ENCODE data around the gene PTGIR. TPM values are rescaled to one million over a fixed set of nuclear protein-coding genes. Genes with fewer than 3 reads are reported as not detected.

Gene PTGIR
- total and polyA plus RNA-seq, 10 of the 15 experiments (the other 5 are each of a cell fraction or from before 2014, with no cell fraction given), result 0.34 to 29.1 (median 9.9) TPM

DNA sequence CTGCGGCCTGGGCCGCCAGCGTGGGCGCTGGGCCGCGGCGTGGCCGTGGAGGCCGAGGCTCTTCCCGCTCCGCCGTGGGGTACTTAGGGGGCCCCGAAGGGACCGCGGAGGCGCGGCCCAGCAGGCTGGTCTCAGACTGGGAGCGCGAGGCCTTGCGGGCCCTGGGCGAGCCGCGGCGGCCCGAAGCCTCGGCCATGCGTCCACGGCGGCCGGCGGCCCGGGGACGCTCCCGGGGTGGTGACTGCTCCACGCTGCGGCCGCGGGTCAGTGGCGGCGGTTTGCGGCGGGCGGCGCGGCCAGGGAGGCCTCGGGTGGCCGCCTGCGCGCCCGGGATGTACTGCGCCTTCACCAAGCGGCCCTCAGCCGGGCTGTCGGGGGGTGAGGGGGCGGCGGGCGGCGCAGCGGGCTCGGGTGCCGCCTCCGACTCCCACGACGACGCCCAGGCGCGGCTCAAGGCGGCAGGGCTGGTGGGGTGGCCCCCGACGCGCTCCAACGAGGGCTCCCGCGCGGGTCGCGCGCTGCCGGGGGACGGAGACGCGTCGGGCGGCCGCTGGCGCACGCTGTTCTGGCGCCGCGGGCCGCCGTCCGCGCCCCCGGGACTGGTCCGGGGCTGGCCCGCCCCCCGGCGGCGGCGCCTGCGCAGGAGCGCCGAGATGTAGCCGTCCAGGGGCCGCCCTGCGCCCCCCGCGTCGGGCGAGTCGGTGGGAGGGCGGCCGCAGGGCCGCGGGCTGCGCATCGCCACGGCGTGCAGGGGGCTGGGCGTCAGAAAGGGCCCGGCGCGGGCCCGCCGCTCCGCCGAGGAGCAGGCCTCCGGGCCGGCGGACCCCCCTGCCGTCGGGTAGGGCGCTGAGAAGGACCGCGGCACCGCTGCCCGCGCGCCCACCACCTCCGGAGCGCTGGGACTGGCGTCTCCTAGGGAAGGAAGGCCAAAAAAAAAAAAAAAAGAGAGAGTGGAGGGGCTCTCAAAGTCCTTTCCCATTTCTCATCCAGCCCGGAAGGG lies 24.4 kb upstream of the PTGIR start:
- intact Hi-C loops (cut with micrococcal nuclease; ENCODE audit: unreplicated experiment) (no loop called here), in situ Hi-C loops (cut with MboI) (no loop called here)
- FAIRE-seq (no peak), ATAC-seq (no peak), DNase-seq (ENCODE audit: low read depth, low spot score) (no peak)
- WGBS (ENCODE audit: insufficient coverage, insufficient replicate concordance, low lambda C conversion rate, missing lambda C conversion rate), result 86% methylated on average over 68 of the region's 144 CpGs
- CTCF ChIA-PET, result interaction anchor here (1.0 to 1.9 kb wide), 4 partner anchors 12 to 37 kb away, joined by 3 to 14 read pairs (median 4); partner anchors contain the start of gene DACT3
- peaks cover 5% of the 10 kb centered on the region; the same call in 1 of the 2 replicates for H3K4me1 ChIP-seq (ENCODE audit: control insufficient read depth, insufficient read depth, low read length)
- H3K4me3 ChIP-seq, result no peak overlapping the region
- H3K36me3 ChIP-seq (ENCODE audit: control insufficient read depth in 2 of 2, insufficient read depth in 2 of 2, low read length in 1 of 2), result no peaks in the 10 kb centered on the region
- RAD21 ChIA-PET (ENCODE audit: unreplicated experiment), result interaction anchor here (4.5 kb wide), 1 partner anchor 12 kb away, joined by 22 read pairs; the partner anchor contains the start of gene DACT3
- H4K20me1 ChIP-seq (ENCODE audit: control insufficient read depth, insufficient read depth), result no peaks in the 10 kb centered on the region
- no peaks in the 10 kb centered on the region for H3K79me2 ChIP-seq (ENCODE audit: control insufficient read depth, insufficient read depth, low read length)
- SMC1A ChIA-PET (ENCODE audit: uncharacterized antibody, unreplicated experiment), result no interaction called here
- no peaks in the 10 kb centered on the region; the same call in 2 of the 3 replicates for H3K9me3 ChIP-seq (replicated peaks; ENCODE audit: control insufficient read depth, insufficient read depth, low read length)
- H3K4me2 ChIP-seq (ENCODE audit: control insufficient read depth, insufficient read depth), result 0 out of 2 replicates have a peak overlapping the region, but pooled peaks have one; percentile 17
- no peaks in the 10 kb centered on the region; a peak in 2 of 4 replicates for H3K27me3 ChIP-seq (replicated peaks in 1 of 2; ENCODE audit: control insufficient read depth in 2 of 2, insufficient read depth in 2 of 2, low read length in 1 of 2)
- H3K9ac ChIP-seq (ENCODE audit: control insufficient read depth, insufficient read depth, low read length), result no peak overlapping the region
- no TSS peak for BruUV-seq (replicated peaks)
- POLR2A ChIA-PET, result no interaction called here
- H2AFZ ChIP-seq (ENCODE audit: control insufficient read depth, low read depth, low read length), result no peak overlapping the region
- no peak overlapping the region for H3K27ac ChIP-seq (ENCODE audit: control insufficient read depth, insufficient read depth)
- TF ChIP-seq, protein P1, sequence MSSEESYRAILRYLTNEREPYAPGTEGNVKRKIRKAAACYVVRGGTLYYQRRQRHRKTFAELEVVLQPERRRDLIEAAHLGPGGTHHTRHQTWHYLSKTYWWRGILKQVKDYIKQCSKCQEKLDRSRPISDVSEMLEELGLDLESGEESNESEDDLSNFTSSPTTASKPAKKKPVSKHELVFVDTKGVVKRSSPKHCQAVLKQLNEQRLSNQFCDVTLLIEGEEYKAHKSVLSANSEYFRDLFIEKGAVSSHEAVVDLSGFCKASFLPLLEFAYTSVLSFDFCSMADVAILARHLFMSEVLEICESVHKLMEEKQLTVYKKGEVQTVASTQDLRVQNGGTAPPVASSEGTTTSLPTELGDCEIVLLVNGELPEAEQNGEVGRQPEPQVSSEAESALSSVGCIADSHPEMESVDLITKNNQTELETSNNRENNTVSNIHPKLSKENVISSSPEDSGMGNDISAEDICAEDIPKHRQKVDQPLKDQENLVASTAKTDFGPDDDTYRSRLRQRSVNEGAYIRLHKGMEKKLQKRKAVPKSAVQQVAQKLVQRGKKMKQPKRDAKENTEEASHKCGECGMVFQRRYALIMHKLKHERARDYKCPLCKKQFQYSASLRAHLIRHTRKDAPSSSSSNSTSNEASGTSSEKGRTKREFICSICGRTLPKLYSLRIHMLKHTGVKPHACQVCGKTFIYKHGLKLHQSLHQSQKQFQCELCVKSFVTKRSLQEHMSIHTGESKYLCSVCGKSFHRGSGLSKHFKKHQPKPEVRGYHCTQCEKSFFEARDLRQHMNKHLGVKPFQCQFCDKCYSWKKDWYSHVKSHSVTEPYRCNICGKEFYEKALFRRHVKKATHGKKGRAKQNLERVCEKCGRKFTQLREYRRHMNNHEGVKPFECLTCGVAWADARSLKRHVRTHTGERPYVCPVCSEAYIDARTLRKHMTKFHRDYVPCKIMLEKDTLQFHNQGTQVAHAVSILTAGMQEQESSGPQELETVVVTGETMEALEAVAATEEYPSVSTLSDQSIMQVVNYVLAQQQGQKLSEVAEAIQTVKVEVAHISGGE (CRISPR knock-in tag; IDR thresholded peaks at IDR 0.05), result no peak
- no peak for TF ChIP-seq BRCA1 (IDR thresholded peaks at IDR 0.05; ENCODE audit: low read depth, low read length)
- TF ChIP-seq, protein P2, sequence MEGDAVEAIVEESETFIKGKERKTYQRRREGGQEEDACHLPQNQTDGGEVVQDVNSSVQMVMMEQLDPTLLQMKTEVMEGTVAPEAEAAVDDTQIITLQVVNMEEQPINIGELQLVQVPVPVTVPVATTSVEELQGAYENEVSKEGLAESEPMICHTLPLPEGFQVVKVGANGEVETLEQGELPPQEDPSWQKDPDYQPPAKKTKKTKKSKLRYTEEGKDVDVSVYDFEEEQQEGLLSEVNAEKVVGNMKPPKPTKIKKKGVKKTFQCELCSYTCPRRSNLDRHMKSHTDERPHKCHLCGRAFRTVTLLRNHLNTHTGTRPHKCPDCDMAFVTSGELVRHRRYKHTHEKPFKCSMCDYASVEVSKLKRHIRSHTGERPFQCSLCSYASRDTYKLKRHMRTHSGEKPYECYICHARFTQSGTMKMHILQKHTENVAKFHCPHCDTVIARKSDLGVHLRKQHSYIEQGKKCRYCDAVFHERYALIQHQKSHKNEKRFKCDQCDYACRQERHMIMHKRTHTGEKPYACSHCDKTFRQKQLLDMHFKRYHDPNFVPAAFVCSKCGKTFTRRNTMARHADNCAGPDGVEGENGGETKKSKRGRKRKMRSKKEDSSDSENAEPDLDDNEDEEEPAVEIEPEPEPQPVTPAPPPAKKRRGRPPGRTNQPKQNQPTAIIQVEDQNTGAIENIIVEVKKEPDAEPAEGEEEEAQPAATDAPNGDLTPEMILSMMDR (IDR thresholded peaks at IDR 0.05 in 2 of 3, conservative IDR thresholded peaks at IDR 0.05 in 1 of 3; ENCODE audit: control insufficient read depth in 2 of 3, extremely low read depth in 1 of 3, insufficient read depth in 1 of 3, low read depth in 3 of 3, low read length in 3 of 3), result no peak
- no peak for TF ChIP-seq RELA (IDR thresholded peaks at IDR 0.05; ENCODE audit: borderline replicate concordance, partially characterized antibody)
- no peak for TF ChIP-seq SMAD5 (IDR thresholded peaks at IDR 0.05; ENCODE audit: low read depth)
- TF ChIP-seq, protein P3, sequence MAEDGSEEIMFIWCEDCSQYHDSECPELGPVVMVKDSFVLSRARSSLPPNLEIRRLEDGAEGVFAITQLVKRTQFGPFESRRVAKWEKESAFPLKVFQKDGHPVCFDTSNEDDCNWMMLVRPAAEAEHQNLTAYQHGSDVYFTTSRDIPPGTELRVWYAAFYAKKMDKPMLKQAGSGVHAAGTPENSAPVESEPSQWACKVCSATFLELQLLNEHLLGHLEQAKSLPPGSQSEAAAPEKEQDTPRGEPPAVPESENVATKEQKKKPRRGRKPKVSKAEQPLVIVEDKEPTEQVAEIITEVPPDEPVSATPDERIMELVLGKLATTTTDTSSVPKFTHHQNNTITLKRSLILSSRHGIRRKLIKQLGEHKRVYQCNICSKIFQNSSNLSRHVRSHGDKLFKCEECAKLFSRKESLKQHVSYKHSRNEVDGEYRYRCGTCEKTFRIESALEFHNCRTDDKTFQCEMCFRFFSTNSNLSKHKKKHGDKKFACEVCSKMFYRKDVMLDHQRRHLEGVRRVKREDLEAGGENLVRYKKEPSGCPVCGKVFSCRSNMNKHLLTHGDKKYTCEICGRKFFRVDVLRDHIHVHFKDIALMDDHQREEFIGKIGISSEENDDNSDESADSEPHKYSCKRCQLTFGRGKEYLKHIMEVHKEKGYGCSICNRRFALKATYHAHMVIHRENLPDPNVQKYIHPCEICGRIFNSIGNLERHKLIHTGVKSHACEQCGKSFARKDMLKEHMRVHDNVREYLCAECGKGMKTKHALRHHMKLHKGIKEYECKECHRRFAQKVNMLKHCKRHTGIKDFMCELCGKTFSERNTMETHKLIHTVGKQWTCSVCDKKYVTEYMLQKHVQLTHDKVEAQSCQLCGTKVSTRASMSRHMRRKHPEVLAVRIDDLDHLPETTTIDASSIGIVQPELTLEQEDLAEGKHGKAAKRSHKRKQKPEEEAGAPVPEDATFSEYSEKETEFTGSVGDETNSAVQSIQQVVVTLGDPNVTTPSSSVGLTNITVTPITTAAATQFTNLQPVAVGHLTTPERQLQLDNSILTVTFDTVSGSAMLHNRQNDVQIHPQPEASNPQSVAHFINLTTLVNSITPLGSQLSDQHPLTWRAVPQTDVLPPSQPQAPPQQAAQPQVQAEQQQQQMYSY (CRISPR knock-in tag; IDR thresholded peaks at IDR 0.05), result no peak
- TF ChIP-seq SIX5 (IDR thresholded peaks at IDR 0.05; ENCODE audit: low read depth, low read length, severe bottlenecking), result no peak

Measured in GM12878 (cell line).